Measurements from ENCODE around the gene TSSK3. TPM values are rescaled to one million over a fixed set of nuclear protein-coding genes. Genes with fewer than 3 reads are reported as not detected.

TSSK3 gene
- total and polyA plus RNA-seq, 2 experiments from 2014 or later, result not detected

DNA sequence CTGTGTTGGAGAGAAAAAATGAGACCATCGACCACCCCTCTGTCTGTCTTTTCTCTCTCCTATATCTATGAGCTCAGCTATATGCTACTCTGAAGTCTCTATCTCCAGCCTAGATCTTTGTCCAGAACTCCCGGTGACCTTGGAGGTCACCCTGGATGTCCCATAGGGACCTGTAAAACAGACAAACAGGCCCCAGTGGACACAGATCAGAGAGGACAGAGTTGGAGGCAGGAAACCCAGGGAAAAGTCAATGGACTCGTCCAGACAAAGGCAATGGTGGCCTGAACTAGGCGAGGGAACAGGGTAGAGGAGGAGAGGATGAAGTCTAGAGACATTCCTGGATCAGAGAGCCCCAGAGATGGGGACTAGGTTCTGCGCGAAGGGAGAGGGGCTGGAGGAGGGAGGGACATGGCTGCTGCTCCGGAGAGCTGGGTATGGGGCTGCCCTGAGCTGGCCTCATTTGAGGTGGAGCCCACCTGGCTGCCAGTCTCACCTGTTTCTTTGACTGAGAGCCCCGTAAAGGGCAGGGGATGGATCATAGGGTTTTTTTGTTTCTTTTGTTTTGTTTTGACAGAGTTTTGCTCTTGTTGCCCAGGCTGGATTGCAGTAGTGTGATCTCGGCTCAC, 15.7 kb upstream of the TSSK3 start (continued):
- TF ChIP-seq CREB1 (CRISPR knock-in tag; IDR thresholded peaks at IDR 0.05; ENCODE audit: low read depth) (no peak), ZNF462 (CRISPR knock-in tag; IDR thresholded peaks at IDR 0.05) (no peak)
- TF ChIP-seq, protein P1, sequence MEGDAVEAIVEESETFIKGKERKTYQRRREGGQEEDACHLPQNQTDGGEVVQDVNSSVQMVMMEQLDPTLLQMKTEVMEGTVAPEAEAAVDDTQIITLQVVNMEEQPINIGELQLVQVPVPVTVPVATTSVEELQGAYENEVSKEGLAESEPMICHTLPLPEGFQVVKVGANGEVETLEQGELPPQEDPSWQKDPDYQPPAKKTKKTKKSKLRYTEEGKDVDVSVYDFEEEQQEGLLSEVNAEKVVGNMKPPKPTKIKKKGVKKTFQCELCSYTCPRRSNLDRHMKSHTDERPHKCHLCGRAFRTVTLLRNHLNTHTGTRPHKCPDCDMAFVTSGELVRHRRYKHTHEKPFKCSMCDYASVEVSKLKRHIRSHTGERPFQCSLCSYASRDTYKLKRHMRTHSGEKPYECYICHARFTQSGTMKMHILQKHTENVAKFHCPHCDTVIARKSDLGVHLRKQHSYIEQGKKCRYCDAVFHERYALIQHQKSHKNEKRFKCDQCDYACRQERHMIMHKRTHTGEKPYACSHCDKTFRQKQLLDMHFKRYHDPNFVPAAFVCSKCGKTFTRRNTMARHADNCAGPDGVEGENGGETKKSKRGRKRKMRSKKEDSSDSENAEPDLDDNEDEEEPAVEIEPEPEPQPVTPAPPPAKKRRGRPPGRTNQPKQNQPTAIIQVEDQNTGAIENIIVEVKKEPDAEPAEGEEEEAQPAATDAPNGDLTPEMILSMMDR (conservative IDR thresholded peaks at IDR 0.05; ENCODE audit: low read depth in 2 of 2), result no peak

GRCh38 chr1:32349211-32349708, 13.1 kb upstream of the TSSK3 start:
- H3K79me2 ChIP-seq (replicated peaks; ENCODE audit: insufficient read depth), result no peaks in the 10 kb centered on the region
- Mint-ChIP-seq H3K36me3 (ENCODE audit: low read depth) (peaks cover 7% of the 10 kb centered on the region), H3K27ac (no peak overlapping the region), H3K9me3 (peaks cover 18% of the 10 kb centered on the region), H3K4me1 (peaks cover 18% of the 10 kb centered on the region), H3K27me3 (ENCODE audit: insufficient read depth, low read depth, poor library complexity) (peaks cover 27% of the 10 kb centered on the region), H3K4me3 (no peak overlapping the region; the same call in 2 of the 3 replicates)
- DNase-seq (ENCODE audit: low spot score) (no peak), ATAC-seq (no peak)
- no peak overlapping the region for H3K27ac ChIP-seq (ENCODE audit: low read depth)
- no peaks in the 10 kb centered on the region for H3K36me3 ChIP-seq (ENCODE audit: insufficient read depth)
- H3K4me2 ChIP-seq, result no peak overlapping the region
- H3K4me1 ChIP-seq (ENCODE audit: insufficient read depth), result no peaks in the 10 kb centered on the region; the same call in 1 of the 2 replicates
- peaks cover 10% of the 10 kb centered on the region; the same call in 1 of the 2 replicates for H3K9me2 ChIP-seq (ENCODE audit: insufficient read depth)
- no peak overlapping the region for H3K4me3 ChIP-seq
- H3F3A ChIP-seq (replicated peaks; ENCODE audit: low read depth), result peaks cover 10% of the 10 kb centered on the region; the same call in 1 of the 2 replicates
- peaks cover 17% of the 10 kb centered on the region for H3K27me3 ChIP-seq (ENCODE audit: insufficient read depth)
- no peaks in the 10 kb centered on the region for H4K20me1 ChIP-seq (replicated peaks; ENCODE audit: insufficient read depth)
- no peak overlapping the region for H2AFZ ChIP-seq
- no peak for TF ChIP-seq ZNF331 (CRISPR knock-in tag; IDR thresholded peaks at IDR 0.05; ENCODE audit: low read depth)
- TF ChIP-seq STAT1 (IDR thresholded peaks at IDR 0.05; ENCODE audit: unreplicated experiment), result no peak
- TF ChIP-seq EZH2phosphoT487 (IDR thresholded peaks at IDR 0.05; ENCODE audit: unreplicated experiment), result no peak
- TF ChIP-seq, protein P2, sequence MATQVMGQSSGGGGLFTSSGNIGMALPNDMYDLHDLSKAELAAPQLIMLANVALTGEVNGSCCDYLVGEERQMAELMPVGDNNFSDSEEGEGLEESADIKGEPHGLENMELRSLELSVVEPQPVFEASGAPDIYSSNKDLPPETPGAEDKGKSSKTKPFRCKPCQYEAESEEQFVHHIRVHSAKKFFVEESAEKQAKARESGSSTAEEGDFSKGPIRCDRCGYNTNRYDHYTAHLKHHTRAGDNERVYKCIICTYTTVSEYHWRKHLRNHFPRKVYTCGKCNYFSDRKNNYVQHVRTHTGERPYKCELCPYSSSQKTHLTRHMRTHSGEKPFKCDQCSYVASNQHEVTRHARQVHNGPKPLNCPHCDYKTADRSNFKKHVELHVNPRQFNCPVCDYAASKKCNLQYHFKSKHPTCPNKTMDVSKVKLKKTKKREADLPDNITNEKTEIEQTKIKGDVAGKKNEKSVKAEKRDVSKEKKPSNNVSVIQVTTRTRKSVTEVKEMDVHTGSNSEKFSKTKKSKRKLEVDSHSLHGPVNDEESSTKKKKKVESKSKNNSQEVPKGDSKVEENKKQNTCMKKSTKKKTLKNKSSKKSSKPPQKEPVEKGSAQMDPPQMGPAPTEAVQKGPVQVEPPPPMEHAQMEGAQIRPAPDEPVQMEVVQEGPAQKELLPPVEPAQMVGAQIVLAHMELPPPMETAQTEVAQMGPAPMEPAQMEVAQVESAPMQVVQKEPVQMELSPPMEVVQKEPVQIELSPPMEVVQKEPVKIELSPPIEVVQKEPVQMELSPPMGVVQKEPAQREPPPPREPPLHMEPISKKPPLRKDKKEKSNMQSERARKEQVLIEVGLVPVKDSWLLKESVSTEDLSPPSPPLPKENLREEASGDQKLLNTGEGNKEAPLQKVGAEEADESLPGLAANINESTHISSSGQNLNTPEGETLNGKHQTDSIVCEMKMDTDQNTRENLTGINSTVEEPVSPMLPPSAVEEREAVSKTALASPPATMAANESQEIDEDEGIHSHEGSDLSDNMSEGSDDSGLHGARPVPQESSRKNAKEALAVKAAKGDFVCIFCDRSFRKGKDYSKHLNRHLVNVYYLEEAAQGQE (IDR thresholded peaks at IDR 0.05; ENCODE audit: unreplicated experiment), result no peak
- no peak for TF ChIP-seq JUNB (IDR thresholded peaks at IDR 0.05; ENCODE audit: unreplicated experiment)
- TF ChIP-seq CREB1 (CRISPR knock-in tag; IDR thresholded peaks at IDR 0.05; ENCODE audit: low read depth), result no peak
- TF ChIP-seq, protein P3, sequence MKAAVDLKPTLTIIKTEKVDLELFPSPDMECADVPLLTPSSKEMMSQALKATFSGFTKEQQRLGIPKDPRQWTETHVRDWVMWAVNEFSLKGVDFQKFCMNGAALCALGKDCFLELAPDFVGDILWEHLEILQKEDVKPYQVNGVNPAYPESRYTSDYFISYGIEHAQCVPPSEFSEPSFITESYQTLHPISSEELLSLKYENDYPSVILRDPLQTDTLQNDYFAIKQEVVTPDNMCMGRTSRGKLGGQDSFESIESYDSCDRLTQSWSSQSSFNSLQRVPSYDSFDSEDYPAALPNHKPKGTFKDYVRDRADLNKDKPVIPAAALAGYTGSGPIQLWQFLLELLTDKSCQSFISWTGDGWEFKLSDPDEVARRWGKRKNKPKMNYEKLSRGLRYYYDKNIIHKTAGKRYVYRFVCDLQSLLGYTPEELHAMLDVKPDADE (IDR thresholded peaks at IDR 0.05), result no peak
- TF ChIP-seq ZNF114 (CRISPR knock-in tag; IDR thresholded peaks at IDR 0.05), result no peak
- TF ChIP-seq EZH2 (IDR thresholded peaks at IDR 0.05; ENCODE audit: low read depth, unreplicated experiment), result no peak
- TF ChIP-seq POLR2AphosphoS5 (IDR thresholded peaks at IDR 0.05; ENCODE audit: low read depth), result no peak
